GM12891 (cell line): ENCODE data around the gene NCOA6.

Source experiments
- PAX5 ChIP-seq: IDR thresholded peaks from 2 replicates; pipeline ENCODE4 v1.6.1; 2011; ENCODE audit warnings: low read length, moderate library complexity, mild to moderate bottlenecking; ENCODE audit not compliant: insufficient read depth, severe bottlenecking
- POLR2A ChIP-seq: IDR thresholded peaks from 2 replicates; pipeline ENCODE4 v1.6.1; 2011; ENCODE audit warnings: low read depth, low read length, control low read depth
- POLR2AphosphoS5 ChIP-seq: IDR thresholded peaks from 2 replicates; pipeline ENCODE4 v1.6.1; 2011; ENCODE audit warnings: low read depth, low read length, control low read depth
- TAF1 ChIP-seq: IDR thresholded peaks from 2 replicates; pipeline ENCODE4 v1.6.1; 2011; ENCODE audit warnings: low read depth, low read length, control low read depth

DNA sequence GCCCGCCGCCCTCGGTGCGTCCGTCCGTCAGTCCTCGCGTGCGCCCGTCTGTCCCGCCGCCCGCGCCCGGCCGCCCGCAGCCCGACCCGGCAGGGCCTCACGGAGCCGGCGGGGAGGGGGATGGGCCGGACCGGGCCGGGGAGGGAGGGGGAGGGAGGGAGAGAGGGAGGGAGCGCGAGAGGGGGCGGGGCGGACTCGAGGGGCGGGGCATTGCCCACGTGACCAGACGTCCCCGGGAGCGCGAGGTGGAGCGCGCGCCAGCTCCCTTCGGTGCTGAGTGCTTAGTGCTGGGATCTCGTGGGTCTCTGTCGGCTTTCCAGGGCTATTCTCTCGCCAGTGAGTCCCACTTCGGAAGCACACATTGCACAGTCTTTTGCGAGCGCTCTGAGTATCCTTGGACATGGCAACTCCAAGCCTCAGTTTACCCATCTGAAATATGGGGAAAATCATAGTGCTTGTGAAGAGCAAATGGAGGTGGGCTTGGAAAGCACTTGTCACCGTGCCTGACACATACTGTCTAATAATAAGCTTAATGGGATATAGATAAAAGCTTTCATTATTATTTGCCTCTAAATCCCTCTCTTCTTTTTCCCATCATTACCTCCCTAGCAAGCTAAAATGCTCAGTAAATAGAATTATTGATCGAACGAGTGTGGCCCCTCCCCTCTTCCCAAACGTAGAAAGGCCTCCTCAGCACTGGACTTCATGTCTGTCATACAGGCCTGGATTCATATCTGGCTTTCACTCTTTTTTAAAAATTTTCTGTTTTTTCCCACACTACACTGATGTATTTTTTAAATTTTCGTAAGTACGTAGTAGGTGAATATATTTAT is at the start of gene NCOA6:
- TF ChIP-seq POLR2A (no peak; the same call in 1 of the 2 replicates), POLR2AphosphoS5 (no peak), TAF1 (no peak), PAX5 (no peak)
